Karpas-422 (cell line): ENCODE measurements around the gene ATF7IP2. TPM values are rescaled to one million over a fixed set of nuclear protein-coding genes. Genes with fewer than 3 reads are reported as not detected.
A peak's percentile ranks its signal among the peaks of the same experiment; 100 is the strongest.
"Not testable (repeated sequence)": the region's sequence is repeated elsewhere in the genome, so short reads cannot be mapped to it uniquely, and the experiment has no call there.

Experiments
- DNase-seq: peaks from one replicate; pipeline ENCODE4 v3.0.0-alpha.2; 2015
- H2AFZ ChIP-seq: fragments of 200-600 bp; sonication (generic); 2 replicates; pipeline ENCODE4 v1.6.1; 2014; ENCODE audit warnings: antibody characterized with exemption, low read length, mixed read lengths
- H3K27ac ChIP-seq: fragments of 200-600 bp; sonication (generic); 2 replicates; pipeline ENCODE4 v1.5.1; 2014; ENCODE audit warnings: mild to moderate bottlenecking, low read length, moderate library complexity
- H3K27me3 ChIP-seq: fragments of 200-600 bp; sonication (generic); 2 replicates; pipeline ENCODE4 v1.6.1; 2014; ENCODE audit warnings: low read length, mixed read lengths
- H3K36me3 ChIP-seq: fragments of 200-600 bp; sonication (generic); 2 replicates; pipeline ENCODE4 v1.6.1; 2014; ENCODE audit warnings: low read length, mixed read lengths; ENCODE audit not compliant: insufficient read depth
- H3K4me1 ChIP-seq: fragments of 200-600 bp; sonication (generic); 2 replicates; pipeline ENCODE4 v1.6.1; 2014; ENCODE audit warnings: mild to moderate bottlenecking, low read length, mixed read lengths
- H3K4me2 ChIP-seq: fragments of 200-600 bp; sonication (generic); 2 replicates; pipeline ENCODE4 v1.6.1; 2014; ENCODE audit warnings: low read length, low read depth, mild to moderate bottlenecking; ENCODE audit not compliant: poor library complexity, severe bottlenecking
- H3K4me3 ChIP-seq: fragments of 200-600 bp; sonication (generic); 2 replicates; pipeline ENCODE4 v1.5.1; 2014; ENCODE audit warnings: mild to moderate bottlenecking, antibody characterized with exemption, low read length, mixed read lengths
- H3K79me2 ChIP-seq: fragments of 200-600 bp; sonication (generic); 2 replicates; pipeline ENCODE4 v1.6.1; 2014; ENCODE audit warnings: mild to moderate bottlenecking, low read length, mixed read lengths
- H3K9ac ChIP-seq: fragments of 200-600 bp; sonication (generic); 2 replicates; pipeline ENCODE4 v1.6.0; 2014; ENCODE audit warnings: low read length
- H3K9me2 ChIP-seq: fragments of 200-600 bp; sonication (generic), shearing (Covaris generic); replicated peaks from 2 replicates; pipeline ENCODE4 v1.6.0; 2014; ENCODE audit warnings: mild to moderate bottlenecking, low read length, moderate library complexity; ENCODE audit not compliant: insufficient read depth
- H3K9me3 ChIP-seq: fragments of 300-700, 200-600 bp; sonication (generic); 2 replicates; pipeline ENCODE4 v1.6.1; 2014; ENCODE audit warnings: low read length, mixed read lengths
- H4K20me1 ChIP-seq: fragments of 200-600 bp; sonication (generic); 2 replicates; pipeline ENCODE4 v1.6.1; 2014; ENCODE audit warnings: mild to moderate bottlenecking, antibody characterized with exemption, low read length, low read depth; ENCODE audit not compliant: insufficient read depth
- total RNA-seq: library from RNA; depleted of rRNA; stranded (reverse); fragments of >200 nt; shearing (Covaris generic); gene quantifications from 2 replicates; pipeline ENCODE4 v1.2.3, GENCODE V29; 2014; ENCODE audit warnings: low replicate concordance

ATF7IP2 gene
- total RNA-seq, 1 experiment from 2014 or later: 57.3 TPM

DNA sequence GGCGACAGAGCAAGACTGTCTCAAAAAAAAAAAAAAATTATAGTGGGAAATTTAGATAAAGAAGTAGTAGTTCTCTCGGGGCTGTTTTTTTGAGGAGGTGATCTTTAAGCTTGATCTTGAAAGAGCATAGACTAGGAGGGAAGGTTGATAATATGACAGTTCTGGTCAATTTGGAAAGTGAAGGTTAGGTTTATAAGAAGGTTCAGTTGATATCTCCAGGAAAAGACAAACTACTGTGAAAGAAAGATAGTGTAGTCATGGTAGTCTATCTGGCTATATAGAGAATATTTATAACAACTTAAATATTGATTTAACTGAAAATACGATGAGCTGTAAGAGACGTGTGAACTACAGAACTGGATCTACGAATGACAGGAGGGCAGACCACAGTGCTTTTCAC, 3.1 kb downstream of the ATF7IP2 start:
- Histone ChIP-seq H3K79me2 (peaks cover 47% of the 10 kb centered on the region), H3K9me2 (no peaks in the 10 kb centered on the region), H3K4me3 (no peak overlapping the region), H3K4me2 (no peak overlapping the region), H3K27ac (no peak overlapping the region), H3K4me1 (peaks cover 20% of the 10 kb centered on the region), H2AFZ (no peak overlapping the region), H3K9me3 (no peaks in the 10 kb centered on the region; the same call in 1 of the 2 replicates), H3K9ac (no peak overlapping the region), H3K36me3 (peaks cover 21% of the 10 kb centered on the region; the same call in 1 of the 2 replicates), H4K20me1 (no peaks in the 10 kb centered on the region), H3K27me3 (no peaks in the 10 kb centered on the region)
- no peak for DNase-seq

DNA sequence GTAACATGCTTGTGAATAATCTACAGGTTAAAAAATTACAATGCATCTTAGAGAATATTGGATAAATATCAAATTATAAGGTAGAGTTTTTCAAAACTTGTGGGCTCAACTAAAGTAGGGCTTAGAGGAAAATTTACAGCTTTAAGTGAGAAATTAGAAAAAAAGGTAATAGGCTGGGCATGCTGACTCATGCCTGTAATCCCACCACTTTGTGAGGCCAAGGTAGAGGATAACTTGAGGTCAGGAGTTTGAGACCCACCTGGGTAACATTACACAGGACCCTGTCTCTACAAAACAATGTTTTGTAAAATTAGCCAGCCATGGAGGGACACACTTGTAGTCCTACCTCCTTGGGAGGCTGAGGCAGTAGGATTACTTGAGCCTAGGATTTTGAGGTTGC, 4.5 kb downstream of the ATF7IP2 start:
- Histone ChIP-seq H4K20me1 (no peaks in the 10 kb centered on the region), H3K79me2 (peaks cover 47% of the 10 kb centered on the region), H3K27me3 (no peaks in the 10 kb centered on the region), H3K9me2 (no peaks in the 10 kb centered on the region), H3K27ac (no peak overlapping the region), H3K4me1 (peaks cover 34% of the 10 kb centered on the region), H3K4me3 (no peak overlapping the region), H3K9ac (no peak overlapping the region), H3K9me3 (no peaks in the 10 kb centered on the region), H3K36me3 (peaks cover 21% of the 10 kb centered on the region; the same call in 1 of the 2 replicates), H2AFZ (no peak overlapping the region), H3K4me2 (no peak overlapping the region)
- no peak for DNase-seq

DNA sequence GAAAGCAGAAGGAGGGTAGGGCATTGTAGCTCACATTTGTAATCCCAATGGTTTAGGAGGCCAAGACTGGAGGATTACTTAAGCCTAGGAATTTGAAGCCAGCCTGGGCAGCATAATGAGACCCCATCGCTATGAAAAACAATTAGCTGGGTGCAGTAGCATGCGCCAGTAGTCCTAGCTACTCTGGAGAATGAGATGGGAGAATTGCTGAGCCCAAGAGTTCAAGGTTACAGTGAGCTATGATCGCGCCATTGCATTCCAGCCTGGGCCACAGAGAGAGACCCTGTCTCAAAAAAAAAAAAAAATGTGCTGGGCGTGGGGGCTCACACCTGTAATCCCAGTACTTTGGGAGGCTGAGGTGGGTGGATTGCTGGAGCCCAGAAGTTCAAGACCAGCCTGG, 5.0 kb downstream of the ATF7IP2 start:
- H3K9me2 ChIP-seq: no peaks in the 10 kb centered on the region
- peaks cover 47% of the 10 kb centered on the region for H3K79me2 ChIP-seq
- peaks cover 34% of the 10 kb centered on the region for H3K4me1 ChIP-seq
- H3K36me3 ChIP-seq: peaks cover 21% of the 10 kb centered on the region; the same call in 1 of the 2 replicates
- H3K27me3 ChIP-seq: no peaks in the 10 kb centered on the region
- H3K9me3 ChIP-seq: no peaks in the 10 kb centered on the region
- no peak overlapping the region for H3K27ac ChIP-seq
- H2AFZ ChIP-seq: no peak overlapping the region
- H4K20me1 ChIP-seq: no peaks in the 10 kb centered on the region
- no peak overlapping the region for H3K4me2 ChIP-seq
- no peak for DNase-seq
- no peak overlapping the region for H3K4me3 ChIP-seq
- no peak overlapping the region for H3K9ac ChIP-seq

DNA sequence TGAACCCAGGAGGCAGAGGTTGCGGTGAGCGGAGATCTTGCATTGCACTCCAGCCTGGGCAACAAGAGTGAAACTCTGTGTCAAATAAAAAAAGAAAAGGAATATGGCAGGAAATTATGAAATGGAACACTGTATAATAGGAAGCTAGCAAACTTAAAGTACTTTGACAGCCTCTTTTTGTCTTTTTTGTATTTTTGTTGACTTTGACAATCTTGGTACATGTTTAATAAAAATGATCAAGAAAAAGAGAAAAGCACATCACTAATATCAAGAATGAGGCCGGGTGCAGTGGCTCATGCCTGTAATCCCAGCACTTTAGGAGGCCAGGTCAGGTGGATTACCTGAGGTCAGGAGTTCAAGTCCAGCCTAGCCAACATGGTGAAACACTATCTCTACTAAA, 5.5 kb downstream of the ATF7IP2 start:
- no peaks in the 10 kb centered on the region for H3K9me2 ChIP-seq
- no peaks in the 10 kb centered on the region for H4K20me1 ChIP-seq
- H3K9ac ChIP-seq: no peak overlapping the region
- no peak overlapping the region for H2AFZ ChIP-seq
- H3K27me3 ChIP-seq: no peaks in the 10 kb centered on the region
- no peak overlapping the region for H3K4me3 ChIP-seq
- no peak overlapping the region for H3K27ac ChIP-seq
- H3K9me3 ChIP-seq: no peaks in the 10 kb centered on the region
- no peak for DNase-seq
- H3K36me3 ChIP-seq: peaks cover 21% of the 10 kb centered on the region; the same call in 1 of the 2 replicates
- peaks cover 47% of the 10 kb centered on the region for H3K79me2 ChIP-seq
- no peak overlapping the region for H3K4me2 ChIP-seq
- peaks cover 34% of the 10 kb centered on the region for H3K4me1 ChIP-seq

DNA sequence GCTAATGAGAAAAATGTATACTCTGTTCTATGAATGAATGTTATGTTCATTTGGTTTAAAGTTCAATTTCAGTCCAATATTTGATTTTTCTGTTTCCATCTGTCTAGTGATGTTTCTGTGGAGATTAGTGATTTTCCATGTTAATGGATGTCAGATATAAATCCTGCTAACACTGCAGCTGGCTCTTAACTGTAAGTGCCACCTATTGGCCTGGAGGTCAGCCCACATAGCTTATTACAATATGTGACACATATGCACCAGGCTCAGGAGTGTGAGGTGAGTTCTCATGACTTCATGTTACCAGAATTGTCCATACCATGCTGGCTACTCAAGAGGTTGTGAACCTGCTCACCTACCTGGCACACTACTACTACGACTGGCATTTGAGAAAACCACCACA, 17.1 kb downstream of the ATF7IP2 start:
- H3K27me3 ChIP-seq: no peaks in the 10 kb centered on the region
- peaks cover 25% of the 10 kb centered on the region for H3K36me3 ChIP-seq
- no peak overlapping the region for H3K4me2 ChIP-seq
- H3K9ac ChIP-seq: no peak overlapping the region
- H2AFZ ChIP-seq: no peak overlapping the region
- no peaks in the 10 kb centered on the region for H3K4me1 ChIP-seq
- no peaks in the 10 kb centered on the region for H3K9me2 ChIP-seq
- no peak overlapping the region for H3K27ac ChIP-seq
- no peaks in the 10 kb centered on the region for H4K20me1 ChIP-seq
- no peak overlapping the region for H3K4me3 ChIP-seq
- no peak for DNase-seq
- peaks cover 6% of the 10 kb centered on the region for H3K9me3 ChIP-seq
- H3K79me2 ChIP-seq: peaks cover 61% of the 10 kb centered on the region

DNA sequence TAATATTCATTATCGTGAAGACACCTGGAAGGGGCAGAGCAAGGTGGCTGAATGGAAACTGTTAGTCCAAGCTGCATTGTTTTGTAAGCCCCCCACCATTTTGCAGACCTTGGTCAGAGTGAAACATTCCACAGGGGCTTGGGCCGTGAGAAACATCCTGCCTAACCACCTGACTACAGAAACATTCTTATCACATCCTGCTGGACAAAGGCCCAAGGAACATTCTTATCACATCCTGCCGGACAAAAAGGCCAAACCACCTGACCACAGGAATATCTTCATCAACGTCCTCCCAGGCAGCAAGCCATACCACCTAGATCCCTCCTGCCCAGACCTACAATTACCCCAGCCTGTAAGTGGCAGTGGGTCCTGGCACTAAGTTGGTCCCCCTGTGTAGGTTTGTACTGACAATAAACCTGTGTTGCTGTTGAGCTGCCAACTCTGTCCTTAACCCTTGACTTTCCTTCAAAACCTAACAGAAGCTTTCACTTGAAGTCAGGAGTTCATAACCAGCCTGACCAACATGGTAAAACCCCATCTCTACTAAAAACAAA, 19.6 kb downstream of the ATF7IP2 start:
- H3K4me1 ChIP-seq: no peaks in the 10 kb centered on the region
- no peaks in the 10 kb centered on the region for H3K27me3 ChIP-seq
- no peak for DNase-seq
- H3K9ac ChIP-seq: no peak overlapping the region
- H4K20me1 ChIP-seq: no peaks in the 10 kb centered on the region
- no peak overlapping the region for H3K27ac ChIP-seq
- H3K79me2 ChIP-seq: peaks cover 52% of the 10 kb centered on the region
- no peaks in the 10 kb centered on the region for H3K9me2 ChIP-seq
- no peak overlapping the region for H3K4me2 ChIP-seq
- peaks cover 25% of the 10 kb centered on the region for H3K36me3 ChIP-seq
- H3K4me3 ChIP-seq: no peak overlapping the region
- H3K9me3 ChIP-seq: peaks cover 15% of the 10 kb centered on the region
- no peak overlapping the region for H2AFZ ChIP-seq

DNA sequence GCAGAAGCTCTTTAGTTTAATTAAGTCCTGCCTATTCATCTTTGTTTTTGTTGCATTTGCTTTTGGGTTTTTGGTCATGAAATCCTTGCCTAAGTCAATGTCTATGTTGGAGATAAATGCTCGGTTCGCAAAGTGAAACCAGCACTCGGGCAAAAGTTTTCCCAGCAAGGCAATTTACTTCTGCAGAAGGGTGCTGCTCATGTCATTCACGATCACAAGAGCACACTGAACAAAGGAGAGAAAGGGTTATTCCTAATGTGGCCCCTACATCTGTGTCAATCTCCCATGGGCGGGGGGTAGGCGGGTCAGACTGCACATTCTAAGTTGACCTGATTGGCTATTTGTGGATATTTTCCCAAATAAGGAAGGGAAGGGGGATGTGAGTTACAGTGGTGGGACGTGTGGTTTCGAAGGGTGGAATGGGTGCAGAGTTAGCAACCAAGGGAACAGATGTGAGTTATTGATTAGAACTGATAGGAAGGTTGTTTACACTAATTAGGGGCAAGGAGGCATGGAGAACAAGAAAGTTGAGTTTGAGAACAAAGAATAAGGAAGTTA, 23.0 kb downstream of the ATF7IP2 start:
- peaks cover 30% of the 10 kb centered on the region for H3K9me3 ChIP-seq
- no peak overlapping the region for H3K4me2 ChIP-seq
- no peaks in the 10 kb centered on the region for H3K9me2 ChIP-seq
- H4K20me1 ChIP-seq: no peaks in the 10 kb centered on the region
- peak; percentile 50 for DNase-seq
- H3K4me1 ChIP-seq: no peaks in the 10 kb centered on the region
- H3K4me3 ChIP-seq: no peak overlapping the region
- H2AFZ ChIP-seq: no peak overlapping the region
- no peaks in the 10 kb centered on the region for H3K27me3 ChIP-seq
- no peak overlapping the region for H3K9ac ChIP-seq
- H3K79me2 ChIP-seq: peaks cover 45% of the 10 kb centered on the region
- H3K36me3 ChIP-seq: peaks cover 19% of the 10 kb centered on the region
- no peak overlapping the region for H3K27ac ChIP-seq

DNA sequence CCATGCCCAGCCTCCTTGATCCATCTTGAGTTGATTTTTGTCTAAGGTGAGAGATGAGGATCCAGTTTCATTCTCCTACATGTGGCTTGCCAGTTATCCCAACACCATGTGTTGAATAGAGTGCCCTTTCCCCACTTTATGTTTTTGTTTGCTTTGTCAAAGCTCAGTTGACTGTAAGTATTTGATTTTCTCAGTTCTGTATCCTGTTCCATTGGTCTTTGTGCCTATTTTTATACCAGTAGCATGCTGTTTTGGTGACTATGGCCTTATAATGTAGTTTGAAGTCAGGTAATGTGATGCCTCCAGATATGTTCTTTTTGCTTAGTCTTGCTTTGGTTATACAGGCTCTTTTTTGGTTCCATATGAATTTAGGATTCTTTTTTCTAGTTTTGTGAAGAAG, 23.9 kb downstream of the ATF7IP2 start:
- Histone ChIP-seq H3K9me3 (peaks cover 30% of the 10 kb centered on the region), H3K79me2 (peaks cover 39% of the 10 kb centered on the region), H3K36me3 (peaks cover 20% of the 10 kb centered on the region)
- H3K4me2 ChIP-seq, H2AFZ ChIP-seq, H3K9me2 ChIP-seq, DNase-seq, H3K4me3 ChIP-seq, H3K27me3 ChIP-seq, H3K27ac ChIP-seq, H3K9ac ChIP-seq, H3K4me1 ChIP-seq, H4K20me1 ChIP-seq: not testable (repeated sequence)
